Astrocyte of the hippocampus (primary cell): ENCODE data around the gene ANKRD33.

Source experiments
- DNase-seq: peaks from one replicate; pipeline ENCODE4 v3.0.0; 2011; ENCODE audit warnings: low read depth, low spot score

The ANKRD33 gene

GRCh38 chr12:51917041-51917590 lies 29.2 kb downstream of the ANKRD33 start:
- DNase-seq, result no peak

- no peak for DNase-seq
Measured at GRCh38 chr12:51917746-51918453, 30.0 kb downstream of the ANKRD33 start.

GRCh38 chr12:51920046-51920445 lies 32.1 kb downstream of the ANKRD33 start:
- DNase-seq, result no peak

GRCh38 chr12:51921017-51921725 lies 33.3 kb downstream of the ANKRD33 start:
- DNase-seq, result no peak

- DNase-seq, result no peak
Measured at GRCh38 chr12:51922146-51922545, 34.2 kb downstream of the ANKRD33 start.

GRCh38 chr12:51922762-51923505 lies 35.0 kb downstream of the ANKRD33 start:
- peak; percentile 42 for DNase-seq

GRCh38 chr12:51923506-51924365 lies 35.8 kb downstream of the ANKRD33 start:
- peak; percentile 49 for DNase-seq

GRCh38 chr12:51924551-51925319 lies 36.8 kb downstream of the ANKRD33 start:
- DNase-seq, result no peak

GRCh38 chr12:51925346-51926063 lies 37.6 kb downstream of the ANKRD33 start:
- DNase-seq, result no peak

- no peak for DNase-seq
Measured at GRCh38 chr12:51926064-51926632, 38.2 kb downstream of the ANKRD33 start.

- DNase-seq, result peak; percentile 30
Measured at GRCh38 chr12:51926718-51927117, 38.8 kb downstream of the ANKRD33 start.

- DNase-seq, result no peak
Measured at GRCh38 chr12:51932218-51933076, 44.5 kb downstream of the ANKRD33 start.

GRCh38 chr12:51934080-51934479 lies 46.2 kb downstream of the ANKRD33 start:
- no peak for DNase-seq

- DNase-seq, result no peak
Measured at GRCh38 chr12:51937926-51938325, 50.0 kb downstream of the ANKRD33 start.

GRCh38 chr12:51938726-51939125 lies 50.8 kb downstream of the ANKRD33 start:
- DNase-seq, result no peak

- DNase-seq, result no peak
Measured at GRCh38 chr12:51941011-51941581, 53.2 kb downstream of the ANKRD33 start.
